K562 (cell line): ENCODE measurements around the gene EPHA1. TPM values are rescaled to one million over a fixed set of nuclear protein-coding genes. Genes with fewer than 3 reads are reported as not detected.

Source experiments
- CREB1 ChIP-seq, 2 experiments: sonication (generic) in 1 of 2; formaldehyde crosslinking in 1 of 2; IDR thresholded peaks; 2 replicates each; pipeline versions ENCODE4 v1.6.1 to v1.8.0; 2012 to 2022; ENCODE audit warnings: inconsistent platforms in 1 of 2, mild to moderate bottlenecking in 1 of 2, missing genetic modification reagents in 1 of 2, moderate library complexity in 1 of 2
- CREBBP ChIP-seq: IDR thresholded peaks from one replicate; pipeline ENCODE4 v1.6.1; 2012; ENCODE audit warnings: low read depth, mild to moderate bottlenecking, control low read depth, inconsistent platforms, low read length
- DMBX1 ChIP-seq: fragments of 250-450 bp; sonication (Bioruptor Pico); IDR thresholded peaks from 2 replicates; pipeline ENCODE4 v1.8.0; 2022; ENCODE audit warnings: inconsistent platforms, mild to moderate bottlenecking, moderate library complexity, borderline replicate concordance
- FOXM1 ChIP-seq, 2 experiments: fragments of 450-650 bp in 1 of 2; sonication (generic) in 1 of 2; formaldehyde crosslinking in 1 of 2; IDR thresholded peaks; 2 replicates each; pipeline versions ENCODE4 v1.6.1 to v1.9.0; 2017 to 2022; ENCODE audit warnings: low read depth in 2 of 2, mild to moderate bottlenecking in 2 of 2, missing genetic modification reagents in 1 of 2, moderate library complexity in 1 of 2
- GTF2E2 ChIP-seq: fragments of 200-800 bp; sonication (Bioruptor generic); IDR thresholded peaks from 2 replicates; pipeline ENCODE4 v1.6.1; 2016; ENCODE audit warnings: missing genetic modification characterization, missing compliant biosample characterization
- HINFP ChIP-seq: fragments of 450-650 bp; conservative IDR thresholded peaks from 2 replicates; pipeline ENCODE4 v1.6.1; 2016; ENCODE audit warnings: missing genetic modification characterization, low read depth, mild to moderate bottlenecking, control low read depth, missing compliant biosample characterization
- HSF4 ChIP-seq: fragments of 250-450 bp; sonication (Bioruptor Pico); IDR thresholded peaks from 2 replicates; pipeline ENCODE4 v2.1.2; 2022; ENCODE audit warnings: mild to moderate bottlenecking, moderate library complexity, borderline replicate concordance
- IRF2 ChIP-seq: sonication (generic); formaldehyde crosslinking; IDR thresholded peaks from 2 replicates; pipeline ENCODE4 v1.8.1; 2022; ENCODE audit warnings: mild to moderate bottlenecking, missing genetic modification reagents
- MED1 ChIP-seq: sonication (generic); formaldehyde crosslinking; IDR thresholded peaks from 2 replicates; pipeline ENCODE4 v1.8.1; 2023; ENCODE audit warnings: missing genetic modification reagents, borderline replicate concordance
- MIER1 ChIP-seq: fragments of 450-650 bp; IDR thresholded peaks from 2 replicates; pipeline ENCODE4 v1.6.1; 2016; ENCODE audit warnings: antibody characterized with exemption, mild to moderate bottlenecking, low read depth
- MTA2 ChIP-seq: fragments of 450-650 bp; IDR thresholded peaks from 2 replicates; pipeline ENCODE4 v1.6.1; 2016; ENCODE audit warnings: low read depth
- PRPF4 ChIP-seq: fragments of 200-400 bp; formaldehyde crosslinking; IDR thresholded peaks from one replicate; pipeline ENCODE4 v1.6.1; 2017; ENCODE audit warnings: low read length, low read depth, mild to moderate bottlenecking; ENCODE audit not compliant: insufficient read depth, poor library complexity, severe bottlenecking
- RREB1 ChIP-seq: fragments of 250-450 bp; sonication (Bioruptor Pico); IDR thresholded peaks from 2 replicates; pipeline ENCODE4 v1.4.0; 2020
- SMARCA4 ChIP-seq: fragments of 450-650 bp; IDR thresholded peaks from 2 replicates; pipeline ENCODE4 v1.6.1; 2016
- SMARCA5 ChIP-seq: fragments of 450-650 bp; IDR thresholded peaks from 2 replicates; pipeline ENCODE4 v1.6.1; 2016
- SNIP1 ChIP-seq: fragments of 450-650 bp; IDR thresholded peaks from 2 replicates; pipeline ENCODE4 v1.7.1; 2017; ENCODE audit warnings: low read depth, mild to moderate bottlenecking
- SP1 ChIP-seq: sonication (generic); formaldehyde crosslinking; IDR thresholded peaks from 2 replicates; pipeline ENCODE4 v1.8.1; 2022; ENCODE audit warnings: mild to moderate bottlenecking, missing genetic modification reagents
- TRIM24 ChIP-seq, 2 experiments: fragments of 450-650 bp; IDR thresholded peaks; 2 replicates each; pipeline ENCODE4 v1.6.1; 2016
- ZBED1 ChIP-seq: IDR thresholded peaks from 2 replicates; pipeline ENCODE4 v1.6.1; 2014
- ZNF140 ChIP-seq: fragments of 250-450 bp; sonication (Bioruptor Pico); IDR thresholded peaks from 2 replicates; pipeline ENCODE4 v1.8.0; 2021; ENCODE audit warnings: moderate library complexity, mild to moderate bottlenecking, inconsistent platforms
- ZNF324 ChIP-seq: fragments of 250-450 bp; sonication (Bioruptor Pico); IDR thresholded peaks from 2 replicates; pipeline ENCODE4 v1.4.0; 2020; ENCODE audit warnings: mild to moderate bottlenecking
- ZNF584 ChIP-seq: fragments of 200-800 bp; sonication (Bioruptor generic); IDR thresholded peaks from 2 replicates; pipeline ENCODE4 v1.6.1; 2016; ENCODE audit warnings: low read depth, mild to moderate bottlenecking, missing genetic modification characterization, missing compliant biosample characterization
- polyA plus RNA-seq, 8 experiments: library from polyadenylated mRNA; depleted of rRNA in 4 of 8; stranded (reverse) in 5 of 8; unstranded in 3 of 8; fragments of >200 nt; fragmentation: Nextera tagmentation in 2 of 8; fragmentation: Illumina TruSeq in 1 of 8; extraction: Ambion mirVana in 2 of 8; extraction: Trizol in 1 of 8; gene quantifications; 2 replicates each; pipeline versions ENCODE4 v1.2.1 to v1.2.3, GENCODE V29; 2011 to 2014; ENCODE audit warnings: inconsistent platforms in 1 of 8, missing spikeins in 1 of 8
- total RNA-seq, 7 experiments: library from RNA; depleted of rRNA in 6 of 7; stranded (reverse); fragments of >200 nt in 6 of 7; fragmentation: Illumina TruSeq in 2 of 7; extraction: Trizol in 2 of 7; gene quantifications; 2 replicates each; pipeline versions ENCODE4 v1.2.1 to v1.2.3, GENCODE V29; 2011 to 2021; ENCODE audit warnings: low replicate concordance in 1 of 7
- TF ChIP-seq, protein P1 (sequence below): fragments of 450-650 bp; formaldehyde crosslinking; IDR thresholded peaks from 2 replicates; pipeline ENCODE4 v1.4.0; 2020; ENCODE audit warnings: mild to moderate bottlenecking, moderate library complexity

Gene EPHA1
- total and polyA plus RNA-seq, 9 of the 15 experiments (the other 6 are each of a cell fraction or from before 2014, with no cell fraction given): 0.22 to 0.57 (median 0.32) TPM; not detected in 6

GRCh38 chr7:143380260-143380645 is 28.4 kb downstream of the EPHA1 start (continued):
- TF ChIP-seq RREB1 (CRISPR knock-in tag) (no peak), SP1 (CRISPR knock-in tag) (peak; percentile 62; the same call in 1 of the 2 replicates), GTF2E2 (tag) (no peak), ZNF140 (CRISPR knock-in tag) (no peak), FOXM1 (IDR thresholded peaks at IDR 0.05; ENCODE audit: low read depth) (no peak), FOXM1 (CRISPR knock-in tag; IDR thresholded peaks at IDR 0.05; ENCODE audit: low read depth) (peak; percentile 59; the same call in 1 of the 2 replicates), CREBBP (no peak), DMBX1 (CRISPR knock-in tag) (no peak), SMARCA4 (no peak; the same call in 1 of the 2 replicates), MED1 (CRISPR knock-in tag) (no peak), TRIM24 (IDR thresholded peaks at IDR 0.05) (no peak), HSF4 (no peak), ZBED1 (no peak), ZNF584 (CRISPR knock-in tag) (no peak), ZNF324 (CRISPR knock-in tag) (no peak), SMARCA5 (no peak), CREB1 (IDR thresholded peaks at IDR 0.05) (no peak), CREB1 (CRISPR knock-in tag; IDR thresholded peaks at IDR 0.05) (no peak), MIER1 (no peak), MTA2 (no peak), PRPF4 (no peak), HINFP (tag) (peak; percentile 96), IRF2 (CRISPR knock-in tag) (no peak), SNIP1 (no peak)
- TF ChIP-seq, protein P1, sequence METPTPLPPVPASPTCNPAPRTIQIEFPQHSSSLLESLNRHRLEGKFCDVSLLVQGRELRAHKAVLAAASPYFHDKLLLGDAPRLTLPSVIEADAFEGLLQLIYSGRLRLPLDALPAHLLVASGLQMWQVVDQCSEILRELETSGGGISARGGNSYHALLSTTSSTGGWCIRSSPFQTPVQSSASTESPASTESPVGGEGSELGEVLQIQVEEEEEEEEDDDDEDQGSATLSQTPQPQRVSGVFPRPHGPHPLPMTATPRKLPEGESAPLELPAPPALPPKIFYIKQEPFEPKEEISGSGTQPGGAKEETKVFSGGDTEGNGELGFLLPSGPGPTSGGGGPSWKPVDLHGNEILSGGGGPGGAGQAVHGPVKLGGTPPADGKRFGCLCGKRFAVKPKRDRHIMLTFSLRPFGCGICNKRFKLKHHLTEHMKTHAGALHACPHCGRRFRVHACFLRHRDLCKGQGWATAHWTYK (CRISPR knock-in tag): no peak
